IMR-90 (cell line): ENCODE data around the gene LRP3. TPM values are rescaled to one million over a fixed set of nuclear protein-coding genes. Genes with fewer than 3 reads are reported as not detected.

Experiments used
- ATAC-seq: fragments of 200-7000 bp; cut with Tn5 transposase; 2 replicates; pipeline ENCODE4 v1.9.1; 2020; ENCODE audit warnings: low read depth, mild to moderate bottlenecking, moderate library complexity
- BruUV-seq: library from RNA; stranded (reverse); fragments of 400-500 nt; replicated peaks from 2 replicates; lab custom pipeline; 2021; lab: Mats Ljungman, UMichigan
- CTCF ChIA-PET: fragments of 300-600 bp; formaldehyde crosslinking; extraction: SDS; loops from one replicate; lab custom pipeline; 2021; ENCODE audit warnings: antibody characterized with exemption; lab: Yijun Ruan, JAX
- POLR2A ChIA-PET: fragments of 300-600 bp; sonication (Branson Sonifier 250); formaldehyde crosslinking; loops from one replicate; lab custom pipeline; 2022; ENCODE audit warnings: antibody characterized with exemption; ENCODE audit not compliant: unreplicated experiment; lab: Charles Lee
- DNase-seq: peaks from one replicate; pipeline ENCODE4 v3.0.0; 2013
- H2AFZ ChIP-seq: replicated peaks from 2 replicates; pipeline ENCODE3; 2013; ENCODE audit warnings: low read length, mild to moderate bottlenecking; ENCODE audit not compliant: poor library complexity
- H2AK5ac ChIP-seq: 2 replicates; pipeline ENCODE4 v1.6.1; 2013; ENCODE audit warnings: low read depth, low read length, inconsistent platforms
- H2AK9ac ChIP-seq: replicated peaks from 2 replicates; pipeline ENCODE3; 2013; ENCODE audit warnings: mild to moderate bottlenecking, low read depth, low read length, moderate library complexity; ENCODE audit not compliant: poor library complexity
- H2BK120ac ChIP-seq: 2 replicates; pipeline ENCODE4 v1.6.1; 2013; ENCODE audit warnings: low read depth, low read length, inconsistent platforms
- H2BK15ac ChIP-seq: 3 replicates; pipeline ENCODE4 v1.6.1; 2013; ENCODE audit warnings: low read depth, low read length, inconsistent platforms
- H2BK20ac ChIP-seq: 2 replicates; pipeline ENCODE4 v1.6.1; 2013; ENCODE audit warnings: low read depth, mild to moderate bottlenecking, inconsistent platforms, low read length, moderate library complexity
- H2BK5ac ChIP-seq: 2 replicates; pipeline ENCODE4 v1.6.1; 2013; ENCODE audit warnings: mild to moderate bottlenecking, low read depth, low read length, inconsistent platforms; ENCODE audit not compliant: poor library complexity, severe bottlenecking
- H3K14ac ChIP-seq: replicated peaks from 2 replicates; pipeline ENCODE4 v1.6.1; 2013; ENCODE audit warnings: low read depth, low read length, inconsistent platforms
- H3K18ac ChIP-seq: 2 replicates; pipeline ENCODE4 v1.6.1; 2013; ENCODE audit warnings: low read depth, low read length, control low read depth
- H3K23ac ChIP-seq: 2 replicates; pipeline ENCODE4 v1.6.1; 2013; ENCODE audit warnings: low read depth, low read length, inconsistent platforms
- H3K27ac ChIP-seq: 2 replicates; pipeline ENCODE4 v1.5.1; 2013; ENCODE audit warnings: mild to moderate bottlenecking, control low read depth, low read length; ENCODE audit not compliant: insufficient read depth
- H3K27me3 ChIP-seq: 2 replicates; pipeline ENCODE4 v1.6.1; 2013; ENCODE audit warnings: low read length; ENCODE audit not compliant: control insufficient read depth, insufficient read depth
- H3K36me3 ChIP-seq: 2 replicates; pipeline ENCODE4 v1.6.1; 2013; ENCODE audit warnings: low read length, mixed read lengths; ENCODE audit not compliant: control insufficient read depth, insufficient read depth
- H3K4ac ChIP-seq: 2 replicates; pipeline ENCODE4 v1.6.1; 2013; ENCODE audit warnings: low read depth, low read length, inconsistent platforms
- H3K4me1 ChIP-seq: 2 replicates; pipeline ENCODE4 v1.6.1; 2013; ENCODE audit warnings: low read length, mixed read lengths; ENCODE audit not compliant: control insufficient read depth, insufficient read depth
- H3K4me2 ChIP-seq: 2 replicates; pipeline ENCODE4 v1.6.1; 2013; ENCODE audit warnings: low read depth, mild to moderate bottlenecking, control low read depth, low read length, moderate library complexity
- H3K4me3 ChIP-seq: 2 replicates; pipeline ENCODE4 v1.5.1; 2013; ENCODE audit warnings: low read depth, mild to moderate bottlenecking, control low read depth, low read length, moderate library complexity; ENCODE audit not compliant: insufficient read depth
- H3K56ac ChIP-seq: 2 replicates; pipeline ENCODE4 v1.6.1; 2013; ENCODE audit warnings: low read length, inconsistent platforms; ENCODE audit not compliant: insufficient read depth; ENCODE audit errors: extremely low read depth
- H3K79me1 ChIP-seq, 2 experiments: 2 replicates each; pipeline ENCODE4 v1.6.1; 2013; ENCODE audit warnings: low read length in 2 of 2, inconsistent platforms in 1 of 2, low read depth in 1 of 2
- H3K9ac ChIP-seq: 2 replicates; pipeline ENCODE4 v1.6.1; 2013; ENCODE audit warnings: low read depth, low read length, control low read depth
- H3K9me1 ChIP-seq: 2 replicates; pipeline ENCODE4 v1.6.1; 2013; ENCODE audit warnings: low read length, inconsistent platforms; ENCODE audit not compliant: insufficient read depth
- H3K9me3 ChIP-seq: 2 replicates; pipeline ENCODE4 v1.6.1; 2013; ENCODE audit warnings: low read length; ENCODE audit not compliant: control insufficient read depth, insufficient read depth
- H4K20me1 ChIP-seq: 2 replicates; pipeline ENCODE4 v1.6.1; 2013; ENCODE audit warnings: low read length, inconsistent platforms; ENCODE audit not compliant: insufficient read depth
- H4K5ac ChIP-seq: 2 replicates; pipeline ENCODE4 v1.6.1; 2013; ENCODE audit warnings: mild to moderate bottlenecking, low read depth, low read length, control low read depth
- H4K8ac ChIP-seq, 2 experiments: 2 replicates each; pipeline ENCODE4 v1.6.1; 2013; ENCODE audit warnings: low read depth in 2 of 2, low read length in 2 of 2, control low read depth in 1 of 2, inconsistent platforms in 1 of 2
- H4K91ac ChIP-seq: 2 replicates; pipeline ENCODE4 v1.6.1; 2013; ENCODE audit warnings: low read depth, low read length, inconsistent platforms; ENCODE audit not compliant: insufficient read depth
- CEBPB ChIP-seq: IDR thresholded peaks from 2 replicates; pipeline ENCODE4 v1.6.1; 2012; ENCODE audit warnings: low read depth, low read length, improper control_type of control experiment
- CTCF ChIP-seq: conservative IDR thresholded peaks from 2 replicates; pipeline ENCODE4 v1.5.1; 2012; ENCODE audit warnings: mild to moderate bottlenecking, low read depth, low read length, improper control_type of control experiment
- FOS ChIP-seq: fragments of 150-350 bp; IDR thresholded peaks from 2 replicates; pipeline ENCODE4 v1.6.1; 2016; ENCODE audit warnings: low read depth, low read length
- MAZ ChIP-seq: IDR thresholded peaks from 2 replicates; pipeline ENCODE4 v1.6.1; 2012; ENCODE audit warnings: low read depth, mild to moderate bottlenecking, low read length, improper control_type of control experiment, moderate library complexity, borderline replicate concordance
- NFE2L2 ChIP-seq: fragments of 150-350 bp; IDR thresholded peaks from 2 replicates; pipeline ENCODE4 v1.6.1; 2016; ENCODE audit warnings: low read depth, mild to moderate bottlenecking, low read length
- POLR2A ChIP-seq: IDR thresholded peaks from 2 replicates; pipeline ENCODE4 v1.6.1; 2012; ENCODE audit warnings: mild to moderate bottlenecking, low read depth, low read length
- RAD21 ChIP-seq: IDR thresholded peaks from 2 replicates; pipeline ENCODE4 v1.6.1; 2012; ENCODE audit warnings: low read length, improper control_type of control experiment
- RCOR1 ChIP-seq: IDR thresholded peaks from 2 replicates; pipeline ENCODE4 v1.6.1; 2012; ENCODE audit warnings: mild to moderate bottlenecking, low read length, improper control_type of control experiment; ENCODE audit not compliant: insufficient replicate concordance
- RFX5 ChIP-seq: IDR thresholded peaks from 2 replicates; pipeline ENCODE4 v1.8.0; 2012; ENCODE audit warnings: low read depth, mild to moderate bottlenecking, low read length, moderate library complexity
- USF2 ChIP-seq: fragments of 150-350 bp; IDR thresholded peaks from 2 replicates; pipeline ENCODE4 v1.6.1; 2017; ENCODE audit warnings: mild to moderate bottlenecking, antibody characterized with exemption, low read length, low read depth
- WGBS, 2 experiments: methylation state at CpG; one replicate each; pipeline versions ENCODE4 v1.1.5 to v1.1.7; 2013; ENCODE audit warnings: missing lambda C conversion rate in 2 of 2; ENCODE audit not compliant: insufficient read length in 1 of 2; ENCODE audit errors: extremely low coverage in 2 of 2; 5-methylcytosine and 5-hydroxymethylcytosine counted together
- dilution Hi-C: fragments of 300-500 bp; cut with HindIII; formaldehyde crosslinking; loops from one replicate; pipeline ENCODE4 v1.14.3; 2018; ENCODE audit warnings: low sequenced_read_pairs; ENCODE audit not compliant: unreplicated experiment
- in situ Hi-C: fragments of 300-500 bp; cut with MboI; formaldehyde crosslinking; loops from 3 replicates; pipeline ENCODE4 v1.14.3; 2019; ENCODE audit warnings: low sequenced_read_pairs, inconsistent platforms, mixed read lengths
- intact Hi-C: fragments of 100-400 bp; cut with micrococcal nuclease; formaldehyde crosslinking; loops from 2 replicates; pipeline ENCODE4 v1.10.0; 2022
- polyA plus RNA-seq, 3 experiments: library from polyadenylated mRNA; depleted of rRNA; stranded (reverse); fragments of >200 nt; gene quantifications; 2 replicates each; pipeline ENCODE4 v1.2.3, GENCODE V29; 2012; ENCODE audit warnings: low replicate concordance in 1 of 3
- total RNA-seq: library from RNA; depleted of rRNA; stranded (reverse); fragments of >200 nt; gene quantifications from 2 replicates; pipeline ENCODE4 v1.2.3, GENCODE V29; 2012

LRP3 gene
- total and polyA plus RNA-seq, 2 of the 4 experiments (the other 2 are of a cell fraction) = 8.4 to 20.2 TPM

- intact Hi-C loops (no loop called here), in situ Hi-C loops (no loop called here), dilution Hi-C loops (no loop called here)
- Histone ChIP-seq H2BK15ac (no peak overlapping the region), H3K4ac (no peak overlapping the region), H4K20me1 (no peaks in the 10 kb centered on the region), H4K8ac (no peak overlapping the region), H3K4me2 (no peak overlapping the region), H4K91ac (no peak overlapping the region), H3K18ac (no peak overlapping the region), H3K79me1 (peaks cover 0 to 8% of the 10 kb centered on the region in 2 experiments; a peak in 1 of 4 replicates), H3K9ac (no peak overlapping the region), H3K36me3 (peaks cover 17% of the 10 kb centered on the region), H2AK5ac (no peak overlapping the region), H3K9me1 (peaks cover 5% of the 10 kb centered on the region; the same call in 1 of the 2 replicates), H2BK20ac (no peak overlapping the region), H2BK5ac (no peak overlapping the region), H4K5ac (no peak overlapping the region), H3K56ac (no peak overlapping the region), H3K9me3 (no peaks in the 10 kb centered on the region), H2BK120ac (no peak overlapping the region), H3K14ac (no peak overlapping the region), H3K23ac (no peak overlapping the region), H3K4me1 (no peaks in the 10 kb centered on the region), H2AFZ (peak overlapping the region; percentile 14), H2AK9ac (peak overlapping the region; percentile 28), H3K4me3 (no peak overlapping the region), H3K27me3 (no peaks in the 10 kb centered on the region), H3K27ac (no peak overlapping the region)
- ChIA-PET CTCF (no interaction called here), POLR2A (no interaction called here)
- no peak for TF ChIP-seq RFX5
- TF ChIP-seq RCOR1 = no peak
- TF ChIP-seq NFE2L2 = no peak
- no peak for TF ChIP-seq CEBPB
- TF ChIP-seq POLR2A = no peak
- no peak for TF ChIP-seq MAZ
- no peak for TF ChIP-seq RAD21
- no peak for TF ChIP-seq FOS
- TF ChIP-seq USF2 = no peak
- TF ChIP-seq CTCF = no peak
- 99% methylated on average over 8 of the region's 38 CpGs; no CpG with 5 or more reads in 1 of the 2 experiments for WGBS, 2 experiments
- BruUV-seq = no TSS peak
- ATAC-seq (no peak), DNase-seq (no peak)
Observed at GRCh38 chr19:33206261-33207039, 12.3 kb downstream of the LRP3 start.
